Endothelial cell of umbilical vein (primary cell): ENCODE measurements around the gene RABL3. TPM values are rescaled to one million over a fixed set of nuclear protein-coding genes. Genes with fewer than 3 reads are reported as not detected.

Experiments used
- BruUV-seq: library from RNA; stranded (reverse); fragments of 400-500 nt; replicated peaks from 2 replicates; lab custom pipeline; 2021; lab: Mats Ljungman, UMichigan
- CTCF ChIA-PET: fragments of 300-600, 350-600 bp; sonication (Branson Sonifier 250); formaldehyde crosslinking; loops from one replicate; lab custom pipeline; 2021; ENCODE audit warnings: antibody characterized with exemption, inconsistent platforms; lab: Charles Lee
- POLR2A ChIA-PET: fragments of 300-600, 350-600 bp; sonication (Branson Sonifier 250); formaldehyde crosslinking; loops from one replicate; lab custom pipeline; 2021; ENCODE audit warnings: antibody characterized with exemption, inconsistent platforms; lab: Charles Lee
- DNase-seq: peaks from one replicate; pipeline ENCODE4 v3.0.0-alpha.2; 2011; ENCODE audit warnings: low read depth, low spot score
- FAIRE-seq: peaks from 2 replicates; lab custom pipeline; 2011; peaks lifted over from hg19 to GRCh38; lab: Jason Lieb, UNC
- H2AFZ ChIP-seq: 2 replicates; pipeline ENCODE4 v1.6.0; 2012; ENCODE audit warnings: low read depth, low read length, control low read depth, inconsistent platforms
- H3K27ac ChIP-seq: 2 replicates; pipeline ENCODE4 v1.5.1; 2011; ENCODE audit warnings: low read depth, mild to moderate bottlenecking, control low read depth, low read length, moderate library complexity; ENCODE audit not compliant: insufficient read depth
- H3K27me3 ChIP-seq, 2 experiments: 2 replicates each; pipeline versions ENCODE4 v1.6.0 to v1.6.1; 2011; ENCODE audit warnings: low read length in 2 of 2, mixed read lengths in 1 of 2; ENCODE audit not compliant: control insufficient read depth in 2 of 2, insufficient read depth in 2 of 2
- H3K36me3 ChIP-seq, 2 experiments: 2 replicates in 1 of 2; 3 replicates in 1 of 2; pipeline ENCODE4 v1.5.1; 2011; ENCODE audit warnings: low read length in 2 of 2, mild to moderate bottlenecking in 1 of 2, moderate library complexity in 1 of 2; ENCODE audit not compliant: control insufficient read depth in 2 of 2, insufficient read depth in 2 of 2; ENCODE audit errors: extremely low read depth in 1 of 2
- H3K4me1 ChIP-seq: 3 replicates; pipeline ENCODE4 v1.5.1; 2011; ENCODE audit warnings: mild to moderate bottlenecking, low read length; ENCODE audit not compliant: control insufficient read depth, insufficient read depth; ENCODE audit errors: extremely low read depth
- H3K4me2 ChIP-seq: 2 replicates; pipeline ENCODE4 v1.6.1; 2011; ENCODE audit warnings: low read length, control low read depth, mixed read lengths; ENCODE audit not compliant: insufficient read depth
- H3K4me3 ChIP-seq, 3 experiments: fragments of 200-600 bp in 1 of 3; sonication (generic), shearing (Covaris generic) in 1 of 3; replicated peaks in 1 of 3; 2 replicates each; pipeline ENCODE4 v1.5.1; 2011 to 2016; ENCODE audit warnings: control low read depth in 3 of 3, low read length in 3 of 3, mild to moderate bottlenecking in 2 of 3, inconsistent platforms in 1 of 3, low read depth in 1 of 3, moderate library complexity in 1 of 3; ENCODE audit not compliant: insufficient read depth in 1 of 3
- H3K79me2 ChIP-seq: 2 replicates; pipeline ENCODE4 v1.6.0; 2012; ENCODE audit warnings: low read length, inconsistent platforms; ENCODE audit not compliant: control insufficient read depth, insufficient read depth
- H3K9ac ChIP-seq: replicated peaks from 2 replicates; pipeline ENCODE3; 2011; ENCODE audit warnings: low read length, control low read depth; ENCODE audit not compliant: insufficient read depth; ENCODE audit errors: extremely low read depth
- H3K9me1 ChIP-seq: replicated peaks from 3 replicates; pipeline ENCODE4 v1.6.0; 2011; ENCODE audit warnings: mild to moderate bottlenecking, low read length; ENCODE audit not compliant: control insufficient read depth, insufficient read depth; ENCODE audit errors: extremely low read depth
- H3K9me3 ChIP-seq: replicated peaks from 2 replicates; pipeline ENCODE4 v1.5.1; 2012; ENCODE audit warnings: low read length, inconsistent platforms; ENCODE audit not compliant: control insufficient read depth, insufficient read depth
- H4K20me1 ChIP-seq: replicated peaks from 2 replicates; pipeline ENCODE3; 2011; ENCODE audit warnings: mild to moderate bottlenecking, low read length; ENCODE audit not compliant: control insufficient read depth, insufficient read depth; ENCODE audit errors: extremely low read depth
- EZH2 ChIP-seq: IDR thresholded peaks from 2 replicates; pipeline ENCODE4 v1.6.1; 2012; ENCODE audit warnings: borderline replicate concordance, low read depth, mild to moderate bottlenecking, moderate library complexity, low read length, inconsistent platforms; ENCODE audit not compliant: severe bottlenecking
- FOS ChIP-seq: IDR thresholded peaks from 2 replicates; pipeline ENCODE4 v1.6.1; 2011; ENCODE audit warnings: mild to moderate bottlenecking, low read length, moderate library complexity, borderline replicate concordance; ENCODE audit not compliant: insufficient read depth
- GATA2 ChIP-seq: IDR thresholded peaks from 2 replicates; pipeline ENCODE4 v1.7.0; 2011; ENCODE audit warnings: low read depth, mild to moderate bottlenecking, moderate library complexity, mixed read lengths, low read length; ENCODE audit not compliant: insufficient read length, insufficient read depth
- JUN ChIP-seq: IDR thresholded peaks from 2 replicates; pipeline ENCODE4 v1.6.1; 2011; ENCODE audit warnings: borderline replicate concordance, low read depth; ENCODE audit not compliant: insufficient read length, insufficient read depth
- MYC ChIP-seq: IDR thresholded peaks from one replicate; pipeline ENCODE4 v1.6.1; 2011; ENCODE audit warnings: mild to moderate bottlenecking, low read depth, low read length
- POLR2A ChIP-seq: IDR thresholded peaks from 2 replicates; pipeline ENCODE4 v1.6.1; 2012; ENCODE audit warnings: low read depth, mild to moderate bottlenecking, control low read depth, low read length
- POLR2AphosphoS5 ChIP-seq: IDR thresholded peaks from 2 replicates; pipeline ENCODE4 v1.6.1; 2012; ENCODE audit warnings: low read depth, mild to moderate bottlenecking, control low read depth, low read length, moderate library complexity; ENCODE audit not compliant: insufficient read depth
- dilution Hi-C: fragments of 300-500 bp; cut with MboI; formaldehyde crosslinking; loops from one replicate; pipeline ENCODE4 v1.15.0; 2019; ENCODE audit warnings: low sequenced_read_pairs; ENCODE audit not compliant: extremely low pct_ligation_motif_present
- intact Hi-C: fragments of 100-400 bp; cut with micrococcal nuclease; formaldehyde crosslinking; loops from one replicate; pipeline ENCODE4 v1.10.0; 2022
- polyA plus RNA-seq, 4 experiments: library from polyadenylated mRNA; depleted of rRNA in 3 of 4; stranded (reverse) in 3 of 4; unstranded in 1 of 4; fragments of >200 nt; gene quantifications; 2 replicates each; pipeline versions ENCODE4 v1.2.1 to v1.2.3, GENCODE V29; 2011 to 2012; ENCODE audit warnings: missing spikeins in 1 of 4
- total RNA-seq: library from RNA; stranded (reverse); gene quantifications from 2 replicates; pipeline ENCODE4 v1.2.3, GENCODE V29; 2021
- TF ChIP-seq, protein P1 (sequence below): IDR thresholded peaks from 2 replicates; pipeline ENCODE4 v1.6.1; 2011; ENCODE audit not compliant: insufficient read depth, insufficient read length
- TF ChIP-seq, protein P2 (sequence below), 2 donors: IDR thresholded peaks; 1 replicate in 1 of 2; 2 replicates in 1 of 2; pipeline ENCODE4 v1.5.1; 2011; ENCODE audit warnings: low read length in 2 of 2, mild to moderate bottlenecking in 2 of 2, moderate library complexity in 2 of 2, control low read depth in 1 of 2, inconsistent platforms in 1 of 2, low read depth in 1 of 2; ENCODE audit not compliant: insufficient read depth in 1 of 2; ENCODE audit errors: extremely low read depth in 1 of 2

Gene RABL3
- total and polyA plus RNA-seq, 2 donors (not counting 3 experiments of a cell fraction or from before 2014, with no cell fraction given), result 4.3 to 24.9 TPM

DNA sequence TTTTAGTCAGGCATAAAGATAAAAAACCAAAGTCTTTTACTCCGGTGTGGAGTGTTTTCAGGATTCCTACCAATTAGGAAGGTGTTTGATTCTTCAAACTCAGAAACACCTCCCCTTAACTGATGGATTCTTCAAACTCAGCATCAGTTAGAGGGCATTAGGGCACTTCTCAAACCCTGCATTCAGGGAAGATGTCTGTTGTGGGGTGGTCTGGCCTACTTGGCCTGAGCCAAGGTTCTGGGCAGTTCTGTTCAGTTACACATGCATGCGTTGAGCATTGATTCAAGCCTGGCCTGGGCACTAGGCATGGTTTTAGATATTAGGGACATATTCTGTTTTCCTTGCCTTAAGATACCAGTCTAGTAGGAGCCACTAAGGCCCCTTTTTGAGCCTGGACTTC, 61.3 kb downstream of the RABL3 start:
- H3K9ac ChIP-seq, result no peak overlapping the region
- no TSS peak for BruUV-seq
- H3K4me2 ChIP-seq, result no peak overlapping the region
- intact Hi-C loops (no loop called here), dilution Hi-C loops (no loop called here)
- H3K9me1 ChIP-seq, result no peaks in the 10 kb centered on the region
- no peak overlapping the region for H2AFZ ChIP-seq
- no peak for DNase-seq
- H3K79me2 ChIP-seq, result no peaks in the 10 kb centered on the region
- no peaks in the 10 kb centered on the region for H3K27me3 ChIP-seq
- no peak for FAIRE-seq
- H3K36me3 ChIP-seq, result no peaks in the 10 kb centered on the region
- ChIA-PET CTCF (interaction anchor here (1.9 kb wide), 1 partner anchor 13 kb away, joined by 7 read pairs; no protein-coding TSS in a partner anchor), POLR2A (no interaction called here)
- no peaks in the 10 kb centered on the region for H4K20me1 ChIP-seq
- peaks cover 21% of the 10 kb centered on the region for H3K4me1 ChIP-seq
- H3K27ac ChIP-seq, result no peak overlapping the region
- H3K9me3 ChIP-seq, result no peaks in the 10 kb centered on the region
- no peak for TF ChIP-seq JUN
- no peak for TF ChIP-seq FOS
- TF ChIP-seq, protein P1, sequence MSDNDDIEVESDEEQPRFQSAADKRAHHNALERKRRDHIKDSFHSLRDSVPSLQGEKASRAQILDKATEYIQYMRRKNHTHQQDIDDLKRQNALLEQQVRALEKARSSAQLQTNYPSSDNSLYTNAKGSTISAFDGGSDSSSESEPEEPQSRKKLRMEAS, result no peak
- TF ChIP-seq POLR2A, result no peak
- TF ChIP-seq GATA2, result no peak
- TF ChIP-seq, protein P2, sequence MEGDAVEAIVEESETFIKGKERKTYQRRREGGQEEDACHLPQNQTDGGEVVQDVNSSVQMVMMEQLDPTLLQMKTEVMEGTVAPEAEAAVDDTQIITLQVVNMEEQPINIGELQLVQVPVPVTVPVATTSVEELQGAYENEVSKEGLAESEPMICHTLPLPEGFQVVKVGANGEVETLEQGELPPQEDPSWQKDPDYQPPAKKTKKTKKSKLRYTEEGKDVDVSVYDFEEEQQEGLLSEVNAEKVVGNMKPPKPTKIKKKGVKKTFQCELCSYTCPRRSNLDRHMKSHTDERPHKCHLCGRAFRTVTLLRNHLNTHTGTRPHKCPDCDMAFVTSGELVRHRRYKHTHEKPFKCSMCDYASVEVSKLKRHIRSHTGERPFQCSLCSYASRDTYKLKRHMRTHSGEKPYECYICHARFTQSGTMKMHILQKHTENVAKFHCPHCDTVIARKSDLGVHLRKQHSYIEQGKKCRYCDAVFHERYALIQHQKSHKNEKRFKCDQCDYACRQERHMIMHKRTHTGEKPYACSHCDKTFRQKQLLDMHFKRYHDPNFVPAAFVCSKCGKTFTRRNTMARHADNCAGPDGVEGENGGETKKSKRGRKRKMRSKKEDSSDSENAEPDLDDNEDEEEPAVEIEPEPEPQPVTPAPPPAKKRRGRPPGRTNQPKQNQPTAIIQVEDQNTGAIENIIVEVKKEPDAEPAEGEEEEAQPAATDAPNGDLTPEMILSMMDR (IDR thresholded peaks at IDR 0.05; ENCODE audit: extremely low read depth in 1 of 2, insufficient read depth in 1 of 2, low read depth in 1 of 2, low read length in 2 of 2), result no peak
- TF ChIP-seq POLR2AphosphoS5, result no peak
- no peak for TF ChIP-seq MYC
- no peak for TF ChIP-seq EZH2
- H3K4me3 ChIP-seq, result no peak overlapping the region
